ENCODE results near the gene KRTAP4-7.
"Not testable (repeated sequence)": the region's sequence is repeated elsewhere in the genome, so short reads cannot be mapped to it uniquely, and the experiment has no call there.

GRCh38 chr17:41117846-41118386 lies 34.0 kb downstream of the KRTAP4-7 start, which contains the start of gene KRTAP4-11:
- not testable (repeated sequence) for TF ChIP-seq CTCF (IDR thresholded peaks at IDR 0.05; ENCODE audit: low read depth, low read length); EZH2phosphoT487 (IDR thresholded peaks at IDR 0.05; ENCODE audit: low read depth)
